Neutrophil (primary cell): ENCODE measurements around the gene LRRC8B.
A peak's percentile ranks its signal among the peaks of the same experiment; 100 is the strongest.

Source experiments
- H3K27ac ChIP-seq: fragments of 200-600 bp; sonication (generic); 2 replicates; pipeline ENCODE4 v1.5.1; 2016; ENCODE audit warnings: mild to moderate bottlenecking, moderate library complexity
- H3K27me3 ChIP-seq: fragments of 200-600 bp; sonication (generic); 2 replicates; pipeline ENCODE4 v1.6.0; 2016; ENCODE audit warnings: mild to moderate bottlenecking
- H3K36me3 ChIP-seq: fragments of 200-600 bp; sonication (generic); 2 replicates; pipeline ENCODE4 v1.5.1; 2017
- H3K4me1 ChIP-seq, 2 experiments: fragments of 200-600 bp in 1 of 2; sonication (generic) in 1 of 2; 1 replicate in 1 of 2; 2 replicates in 1 of 2; pipeline versions ENCODE4 v1.5.1 to v1.6.1; 2013 to 2016; ENCODE audit warnings: low read depth in 1 of 2, low read length in 1 of 2, mild to moderate bottlenecking in 1 of 2, moderate library complexity in 1 of 2; ENCODE audit not compliant: control insufficient read depth in 1 of 2, insufficient read depth in 1 of 2
- H3K4me3 ChIP-seq, 2 experiments: fragments of 200-600 bp in 1 of 2; sonication (generic) in 1 of 2; 1 replicate in 1 of 2; 2 replicates in 1 of 2; pipeline ENCODE4 v1.5.1; 2013 to 2016; ENCODE audit warnings: low read depth in 1 of 2, low read length in 1 of 2, mild to moderate bottlenecking in 1 of 2, moderate library complexity in 1 of 2
- H3K9me3 ChIP-seq: fragments of 200-600 bp; sonication (generic); 2 replicates; pipeline ENCODE4 v1.5.1; 2016
- TF ChIP-seq, protein P1 (sequence below): fragments of 200-600 bp; sonication (generic); IDR thresholded peaks from 2 replicates; pipeline ENCODE4 v1.5.1; 2016; ENCODE audit warnings: antibody characterized with exemption

LRRC8B gene

DNA sequence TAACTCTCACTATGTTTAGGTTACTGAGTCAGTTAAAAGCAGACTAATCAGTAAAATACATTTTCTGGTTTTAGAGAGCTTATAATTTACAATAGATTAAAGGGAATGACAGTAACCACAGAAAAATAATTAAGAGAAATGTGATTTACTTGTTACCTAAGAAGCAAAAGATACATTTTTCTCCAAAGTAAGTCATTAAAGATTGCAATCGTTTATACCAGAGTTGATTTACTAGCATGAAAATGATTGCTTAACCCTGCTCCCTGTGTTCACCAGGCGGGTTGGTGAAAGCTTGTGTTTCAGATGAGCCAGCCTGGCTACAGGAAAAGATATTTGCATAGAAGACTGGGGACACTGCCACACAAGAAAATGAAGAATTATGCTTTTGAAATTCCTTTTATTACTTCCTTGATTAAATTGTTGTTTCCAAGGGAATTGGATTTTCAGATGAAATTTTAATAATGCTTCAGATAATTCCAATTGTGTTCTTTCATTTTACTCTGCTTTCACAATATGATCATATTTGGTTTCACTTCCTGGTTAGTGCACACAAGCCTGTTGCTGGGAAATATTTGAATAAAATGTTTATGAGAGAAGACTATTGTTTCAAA lies 27.9 kb downstream of the LRRC8B start:
- TF ChIP-seq, protein P1, sequence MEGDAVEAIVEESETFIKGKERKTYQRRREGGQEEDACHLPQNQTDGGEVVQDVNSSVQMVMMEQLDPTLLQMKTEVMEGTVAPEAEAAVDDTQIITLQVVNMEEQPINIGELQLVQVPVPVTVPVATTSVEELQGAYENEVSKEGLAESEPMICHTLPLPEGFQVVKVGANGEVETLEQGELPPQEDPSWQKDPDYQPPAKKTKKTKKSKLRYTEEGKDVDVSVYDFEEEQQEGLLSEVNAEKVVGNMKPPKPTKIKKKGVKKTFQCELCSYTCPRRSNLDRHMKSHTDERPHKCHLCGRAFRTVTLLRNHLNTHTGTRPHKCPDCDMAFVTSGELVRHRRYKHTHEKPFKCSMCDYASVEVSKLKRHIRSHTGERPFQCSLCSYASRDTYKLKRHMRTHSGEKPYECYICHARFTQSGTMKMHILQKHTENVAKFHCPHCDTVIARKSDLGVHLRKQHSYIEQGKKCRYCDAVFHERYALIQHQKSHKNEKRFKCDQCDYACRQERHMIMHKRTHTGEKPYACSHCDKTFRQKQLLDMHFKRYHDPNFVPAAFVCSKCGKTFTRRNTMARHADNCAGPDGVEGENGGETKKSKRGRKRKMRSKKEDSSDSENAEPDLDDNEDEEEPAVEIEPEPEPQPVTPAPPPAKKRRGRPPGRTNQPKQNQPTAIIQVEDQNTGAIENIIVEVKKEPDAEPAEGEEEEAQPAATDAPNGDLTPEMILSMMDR, result no peak
- H3K4me3 ChIP-seq, result no peak overlapping the region
- H3K36me3 ChIP-seq, result no peaks in the 10 kb centered on the region
- peaks cover 27 to 31% of the 10 kb centered on the region in 2 experiments for H3K4me1 ChIP-seq
- H3K27ac ChIP-seq, result no peak overlapping the region
- no peaks in the 10 kb centered on the region for H3K9me3 ChIP-seq
- no peaks in the 10 kb centered on the region for H3K27me3 ChIP-seq

DNA sequence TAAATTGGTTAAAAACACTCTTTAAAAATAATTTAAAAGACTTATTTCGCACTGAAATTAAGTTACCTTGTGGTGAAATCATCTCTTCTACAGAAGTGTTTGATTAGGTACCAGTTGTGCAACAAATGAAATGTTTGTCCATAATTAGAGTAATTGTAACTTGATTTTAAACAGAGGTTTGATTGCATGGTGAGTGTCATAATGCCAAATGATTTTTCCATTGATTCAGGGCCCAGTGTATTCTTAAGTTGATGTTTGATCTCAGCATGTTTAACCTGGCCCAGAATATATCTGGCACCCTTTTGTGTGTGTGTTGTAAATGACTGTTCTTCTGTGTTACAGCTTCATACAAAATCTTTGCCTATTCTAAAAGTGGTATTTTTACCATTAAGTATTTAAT lies 28.5 kb downstream of the LRRC8B start:
- no peak overlapping the region for H3K27ac ChIP-seq

DNA sequence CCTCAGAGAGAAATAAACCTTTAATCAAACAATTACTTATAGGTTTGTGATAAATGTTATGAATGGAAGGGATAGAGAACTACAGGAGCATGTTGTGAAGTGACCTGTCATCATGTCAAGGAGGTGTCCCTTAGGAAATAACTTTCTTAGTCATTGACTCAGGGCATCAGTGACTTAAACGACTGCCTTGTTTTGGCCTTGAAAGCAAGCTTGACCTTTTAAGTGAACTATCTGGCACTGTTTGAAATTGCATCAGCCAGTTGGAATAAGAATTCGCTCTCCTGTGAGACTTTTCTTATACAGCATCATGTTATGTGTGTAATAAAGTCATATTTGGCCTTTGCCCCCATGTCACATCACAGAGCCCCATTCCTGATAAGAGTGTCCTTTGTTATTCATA lies 30.9 kb downstream of the LRRC8B start:
- H3K9me3 ChIP-seq, result no peaks in the 10 kb centered on the region
- H3K27ac ChIP-seq, result no peak overlapping the region
- TF ChIP-seq, protein P1, result no peak
- H3K4me1 ChIP-seq, result peaks cover 27 to 34% of the 10 kb centered on the region in 2 experiments
- H3K27me3 ChIP-seq, result no peaks in the 10 kb centered on the region
- no peaks in the 10 kb centered on the region for H3K36me3 ChIP-seq
- H3K4me3 ChIP-seq, result no peak overlapping the region

More for the DNA sequence above, 28.5 kb downstream of the LRRC8B start:
- Histone ChIP-seq H3K36me3 (no peaks in the 10 kb centered on the region), H3K4me1 (peaks cover 27 to 34% of the 10 kb centered on the region in 2 experiments), H3K27me3 (no peaks in the 10 kb centered on the region), H3K4me3 (no peak overlapping the region), H3K9me3 (no peaks in the 10 kb centered on the region)
- TF ChIP-seq, protein P1, result no peak

DNA sequence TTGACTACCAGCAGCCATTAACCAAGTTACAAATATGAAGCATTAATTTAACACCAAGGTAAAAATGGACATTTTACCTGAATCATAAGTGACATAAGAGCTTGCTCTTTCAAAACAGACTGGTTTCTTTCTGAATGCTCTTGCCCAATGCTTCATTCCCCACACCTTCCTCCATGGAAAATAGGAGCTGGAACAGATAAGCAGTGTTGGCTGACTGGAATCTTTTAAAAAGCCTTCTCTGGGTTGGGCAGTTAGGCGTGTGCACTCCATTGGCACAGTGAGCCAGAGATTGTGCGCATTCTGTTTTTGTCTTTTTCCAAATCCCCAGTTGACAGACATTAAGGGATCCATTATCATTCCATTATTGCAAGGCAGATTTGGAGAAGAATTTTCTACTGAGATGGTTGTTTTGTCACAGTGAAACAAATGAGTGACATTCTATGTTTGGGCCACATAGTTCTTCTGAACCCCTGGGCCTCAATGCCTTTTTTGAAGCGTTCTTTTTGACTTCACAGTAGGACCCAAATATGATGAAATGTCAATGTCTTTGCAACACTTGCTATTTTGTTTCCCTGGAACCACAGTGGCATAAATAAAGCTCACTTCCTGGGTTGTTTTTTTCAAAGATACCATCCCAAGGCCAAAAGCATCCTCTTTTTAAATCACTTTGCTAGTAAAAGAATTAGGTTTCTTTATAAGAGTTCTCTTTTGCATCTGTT lies 32.3 kb downstream of the LRRC8B start:
- Histone ChIP-seq H3K27me3 (no peaks in the 10 kb centered on the region), H3K36me3 (no peaks in the 10 kb centered on the region), H3K4me1 (peaks cover 27 to 34% of the 10 kb centered on the region in 2 experiments), H3K27ac (peak overlapping the region; percentile 6), H3K9me3 (no peaks in the 10 kb centered on the region), H3K4me3 (peak overlapping the region in 1 of 2 experiments; percentile 9)
- TF ChIP-seq, protein P1, result no peak

DNA sequence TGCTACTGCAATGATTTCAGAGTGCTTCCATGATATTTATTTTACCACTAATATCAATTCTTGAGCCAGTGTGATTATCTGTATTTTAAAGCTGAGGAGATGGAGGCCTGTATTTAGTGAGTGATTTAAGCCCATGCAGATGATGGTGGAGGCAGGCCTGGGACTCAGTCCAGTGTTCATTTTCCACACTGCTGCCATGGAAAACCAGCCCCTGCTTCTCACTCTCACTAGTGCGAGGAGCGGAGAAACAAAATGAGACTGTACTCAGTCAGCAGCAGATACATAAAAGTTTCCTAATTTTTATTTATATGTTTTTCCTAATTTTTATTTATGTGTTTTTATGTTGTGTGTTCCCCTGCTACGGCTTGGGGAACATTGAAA lies 32.8 kb downstream of the LRRC8B start:
- H3K9me3 ChIP-seq, result no peaks in the 10 kb centered on the region
- peak overlapping the region; percentile 6 for H3K27ac ChIP-seq
- H3K36me3 ChIP-seq, result no peaks in the 10 kb centered on the region
- H3K4me1 ChIP-seq, result peaks cover 24 to 32% of the 10 kb centered on the region in 2 experiments
- TF ChIP-seq, protein P1, result no peak
- no peak overlapping the region for H3K4me3 ChIP-seq
- no peaks in the 10 kb centered on the region for H3K27me3 ChIP-seq
